GM04504 (cell line): ENCODE measurements around the gene ACADVL.
A peak's percentile ranks its signal among the peaks of the same experiment; 100 is the strongest.

ENCODE experiments used
- DNase-seq: peaks from one replicate; pipeline ENCODE4 v3.0.0-alpha.2; 2012; ENCODE audit warnings: low read depth

Gene ACADVL

GRCh38 chr17:7251661-7252175, 32.0 kb downstream of the ACADVL start, which contains the start of gene CTDNEP1:
Gene CTDNEP1 (minus strand): TSS chr17:7251734. CDS start chr17:7251296, 438 bp downstream.
- DNase-seq, result peak; percentile 100

DNA sequence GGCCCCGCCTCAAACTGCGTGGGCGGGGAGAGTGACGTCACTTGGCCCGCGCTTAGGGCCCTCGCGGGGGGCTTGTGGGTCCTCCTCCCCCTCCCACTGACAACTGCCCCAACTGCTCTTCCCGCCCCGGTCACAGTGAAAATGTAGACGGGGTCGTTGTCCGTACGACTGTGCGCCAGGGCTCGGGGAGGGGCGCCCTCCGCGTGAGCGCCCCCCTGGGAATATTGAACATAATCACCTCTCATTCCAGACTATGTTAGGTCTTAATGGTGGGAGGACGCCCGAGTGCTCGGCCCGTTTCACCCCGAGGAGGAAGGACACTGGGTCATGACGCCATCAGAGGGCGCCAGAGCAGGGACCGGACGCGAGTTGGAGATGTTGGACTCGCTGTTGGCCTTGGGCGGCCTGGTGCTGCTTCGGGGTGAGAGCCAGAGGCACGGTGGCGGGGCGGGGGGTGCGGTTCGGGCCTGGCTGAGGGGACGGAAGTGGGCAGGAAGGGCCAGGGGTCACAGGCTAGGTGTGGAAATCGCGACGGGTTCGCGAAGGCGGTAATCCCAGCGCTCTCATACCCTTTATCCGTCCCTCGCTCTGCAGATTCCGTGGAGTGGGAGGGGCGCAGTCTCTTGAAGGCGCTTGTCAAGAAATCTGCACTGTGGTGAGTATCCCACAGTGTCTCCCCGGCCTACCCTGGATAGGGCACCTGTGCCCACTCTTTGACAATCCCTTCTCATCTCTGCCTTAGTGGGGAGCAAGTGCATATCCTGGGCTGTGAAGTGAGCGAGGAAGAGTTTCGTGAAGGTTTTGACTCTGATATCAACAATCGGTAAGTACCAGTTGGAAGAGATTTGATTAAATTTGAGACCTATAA, 32.7 kb downstream of the ACADVL start, which contains the start of gene ELP5:
Gene ELP5 (plus strand): TSS at position 40 of the 868 bp plus-strand sequence. CDS start 336 bp downstream, at position 376.
- peak; percentile 86 for DNase-seq

- DNase-seq, result no peak
These were observed 33.3 kb downstream of the ACADVL start for GRCh38 chr17:7253082-7253481.

GRCh38 chr17:7254511-7254910, 34.8 kb downstream of the ACADVL start:
- no peak for DNase-seq

DNA sequence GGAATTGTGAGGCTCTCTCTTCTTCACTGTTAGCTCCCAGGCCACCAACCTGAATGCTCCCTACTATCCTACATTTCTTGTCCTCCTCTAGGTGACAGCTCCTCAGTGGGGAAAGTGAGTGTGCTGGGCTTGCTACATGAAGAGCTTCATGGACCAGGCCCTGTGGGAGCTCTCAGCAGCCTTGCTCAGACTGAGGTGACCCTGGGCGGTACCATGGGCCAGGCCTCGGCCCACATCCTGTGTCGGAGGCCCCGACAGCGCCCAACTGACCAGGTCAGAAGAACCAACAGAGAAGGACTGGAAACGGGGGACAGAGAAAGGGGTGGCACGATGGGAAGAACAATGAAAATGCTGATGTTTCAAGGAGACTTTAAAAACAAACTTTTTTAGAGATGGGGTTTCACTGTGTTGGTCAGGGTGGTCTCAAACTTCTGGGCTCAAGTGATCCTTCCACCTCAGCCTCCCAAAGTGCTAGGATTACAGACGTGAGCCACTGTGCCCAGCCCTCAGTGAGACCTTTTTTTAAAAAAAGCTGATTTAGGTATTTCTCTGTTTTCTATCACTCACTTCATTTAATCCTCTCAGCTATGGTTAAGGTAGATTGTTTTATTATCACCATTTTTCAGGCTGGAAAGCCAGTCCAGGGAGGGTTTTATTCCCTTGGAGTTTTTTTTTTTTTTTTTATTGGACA, 37.2 kb downstream of the ACADVL start:
- DNase-seq, result no peak

- DNase-seq, result no peak
These were observed 39.2 kb downstream of the ACADVL start for GRCh38 chr17:7258731-7259554.

- no peak for DNase-seq
These were observed 39.8 kb downstream of the ACADVL start for GRCh38 chr17:7259555-7259889.

DNA sequence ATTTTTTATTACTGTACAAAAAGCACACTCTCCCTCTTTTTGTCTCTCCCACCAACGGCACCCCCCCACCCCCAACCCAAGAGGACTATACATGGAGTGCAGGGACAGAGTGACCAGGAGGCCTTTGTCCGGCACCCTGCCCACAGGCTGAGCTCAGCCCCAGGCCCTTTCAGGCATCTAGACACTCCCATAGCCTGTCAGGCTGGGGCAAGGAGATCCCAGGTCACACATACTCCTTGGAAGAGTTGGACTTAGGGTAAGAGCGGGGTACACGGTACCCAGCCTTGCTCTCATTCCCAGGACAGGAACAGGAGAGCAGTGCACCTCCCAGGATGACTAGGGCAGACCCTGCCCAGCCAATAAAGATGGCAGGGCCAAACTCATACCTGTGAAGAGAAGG, 40.4 kb downstream of the ACADVL start:
- DNase-seq, result no peak

DNA sequence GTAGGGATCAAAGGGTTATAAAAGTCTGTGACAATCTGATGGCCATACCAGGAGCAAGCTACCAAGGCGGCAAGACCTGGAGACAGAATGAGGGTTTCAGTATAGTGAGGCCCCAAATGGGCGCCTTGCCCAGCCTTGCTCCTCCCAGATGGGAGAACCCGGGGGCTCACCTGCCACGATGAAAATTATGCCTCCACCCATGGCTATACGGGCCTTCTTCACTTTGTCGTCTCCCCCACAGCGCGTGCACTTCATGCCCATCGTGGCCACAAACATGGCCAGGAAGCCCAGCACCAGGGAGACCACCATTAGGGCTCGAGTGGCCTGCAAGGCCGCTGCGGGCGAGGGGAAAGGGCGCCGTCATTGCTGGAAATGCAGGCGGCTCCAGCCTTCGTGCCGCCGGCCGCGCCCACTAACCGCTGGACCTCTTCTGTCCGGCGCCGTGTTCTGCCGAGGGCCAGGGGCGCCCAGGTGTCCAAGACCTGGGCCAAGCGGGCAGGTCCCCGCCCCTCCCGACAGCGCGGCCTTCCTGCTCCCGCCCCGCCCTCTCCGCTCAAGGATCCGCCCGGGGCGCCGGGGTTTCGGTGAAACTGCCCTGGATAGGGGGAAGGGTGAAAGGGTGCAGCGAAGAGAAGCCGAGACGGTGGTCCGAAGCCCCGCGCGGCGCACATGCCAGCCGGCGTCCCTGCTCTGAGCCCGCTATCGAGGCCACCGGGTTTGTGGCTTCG, 41.1 kb downstream of the ACADVL start:
- DNase-seq, result no peak

DNA sequence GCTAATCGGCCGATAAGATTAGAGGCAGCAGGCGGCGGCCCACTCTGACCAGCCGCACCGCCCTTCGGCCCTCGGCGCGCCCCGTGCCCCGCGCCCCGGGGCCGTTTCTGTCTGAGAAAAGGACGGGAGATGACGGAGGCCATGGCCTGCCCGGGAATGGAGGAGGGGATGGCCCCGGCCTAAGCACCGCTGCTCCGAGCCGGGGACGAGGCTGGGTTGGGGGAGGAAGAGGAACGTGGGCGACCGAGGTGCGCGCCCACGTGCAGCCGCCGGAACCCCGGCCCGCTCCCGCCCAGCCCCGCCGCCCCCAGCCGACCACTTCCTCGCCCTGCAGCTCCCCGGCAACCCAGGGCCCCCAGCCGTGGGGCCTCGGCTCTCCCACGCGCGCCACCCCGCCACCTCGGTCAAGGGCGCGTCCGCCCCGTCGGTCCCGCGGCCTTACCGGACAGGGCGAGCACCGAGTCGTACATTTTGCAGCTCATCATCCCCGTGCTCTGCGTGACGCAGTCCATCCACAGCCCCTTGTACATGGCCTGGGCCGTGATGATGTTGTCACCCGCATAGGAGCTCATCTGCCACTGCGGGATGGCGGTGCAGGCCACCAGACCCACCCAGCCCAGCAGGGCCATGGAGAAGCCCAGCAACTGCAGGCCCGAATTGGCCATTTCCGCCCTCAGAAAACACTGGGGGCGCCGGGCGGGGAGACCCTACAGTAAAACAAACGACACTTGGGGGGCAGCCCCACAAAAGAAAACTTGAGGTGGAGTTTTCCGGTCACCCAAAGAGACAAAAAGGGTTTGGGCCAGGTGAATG, 41.8 kb downstream of the ACADVL start:
- no peak for DNase-seq

- no peak for DNase-seq
These were observed 42.6 kb downstream of the ACADVL start, which contains the start of gene CLDN7 for GRCh38 chr17:7262192-7262934. Gene CLDN7 (minus strand): TSS chr17:7262478. CDS start chr17:7262043, 435 bp downstream.

- no peak for DNase-seq
These were observed 43.4 kb downstream of the ACADVL start for GRCh38 chr17:7262935-7263800.

- DNase-seq, result no peak
These were observed 44.0 kb downstream of the ACADVL start for GRCh38 chr17:7263801-7264078.

GRCh38 chr17:7266784-7267183, 47.0 kb downstream of the ACADVL start:
- no peak for DNase-seq
